B cell (primary cell): ENCODE measurements around the gene FGA.

ENCODE experiments used
- EZH2 ChIP-seq: IDR thresholded peaks from 2 replicates; pipeline ENCODE4 v1.6.1; 2012; ENCODE audit warnings: borderline replicate concordance, low read depth, mild to moderate bottlenecking, moderate library complexity, low read length; ENCODE audit not compliant: insufficient read depth, poor library complexity, severe bottlenecking
- TF ChIP-seq, protein P1 (sequence below): fragments of 200-600 bp; IDR thresholded peaks from one replicate; pipeline ENCODE4 v1.8.0; 2022; ENCODE audit warnings: antibody characterized with exemption, mild to moderate bottlenecking

DNA sequence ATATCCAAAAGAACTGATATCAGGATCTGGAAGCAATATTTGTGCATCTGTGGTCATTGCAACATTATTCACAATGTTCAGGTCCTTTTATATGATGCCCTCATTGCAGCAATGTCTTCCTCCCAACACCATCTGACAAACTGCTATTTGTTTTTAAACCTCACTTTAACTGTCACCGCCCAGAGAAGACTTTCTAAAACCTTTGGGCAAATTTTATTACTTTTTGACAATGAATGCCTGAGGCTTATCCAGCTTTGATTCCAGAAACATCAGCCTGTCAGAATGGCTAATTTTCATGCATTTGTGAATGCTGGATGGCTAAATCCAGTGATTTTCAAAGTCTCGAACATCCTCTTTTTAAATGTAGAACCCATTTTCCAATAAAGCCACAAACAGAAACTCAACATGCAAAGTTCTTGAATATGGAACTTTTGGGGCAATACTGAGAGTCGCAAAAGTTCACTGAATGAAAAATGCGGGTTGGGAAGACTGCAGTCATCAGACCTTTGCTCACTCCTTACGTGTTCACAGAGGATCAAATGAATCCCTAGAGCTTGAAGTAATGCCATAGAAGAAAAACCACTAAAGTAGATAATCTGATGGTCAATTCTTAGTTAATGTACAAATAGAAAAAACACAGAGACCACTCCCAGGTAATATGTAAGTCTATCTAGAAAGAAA lies 17.2 kb downstream of the FGA start:
- TF ChIP-seq, protein P1, sequence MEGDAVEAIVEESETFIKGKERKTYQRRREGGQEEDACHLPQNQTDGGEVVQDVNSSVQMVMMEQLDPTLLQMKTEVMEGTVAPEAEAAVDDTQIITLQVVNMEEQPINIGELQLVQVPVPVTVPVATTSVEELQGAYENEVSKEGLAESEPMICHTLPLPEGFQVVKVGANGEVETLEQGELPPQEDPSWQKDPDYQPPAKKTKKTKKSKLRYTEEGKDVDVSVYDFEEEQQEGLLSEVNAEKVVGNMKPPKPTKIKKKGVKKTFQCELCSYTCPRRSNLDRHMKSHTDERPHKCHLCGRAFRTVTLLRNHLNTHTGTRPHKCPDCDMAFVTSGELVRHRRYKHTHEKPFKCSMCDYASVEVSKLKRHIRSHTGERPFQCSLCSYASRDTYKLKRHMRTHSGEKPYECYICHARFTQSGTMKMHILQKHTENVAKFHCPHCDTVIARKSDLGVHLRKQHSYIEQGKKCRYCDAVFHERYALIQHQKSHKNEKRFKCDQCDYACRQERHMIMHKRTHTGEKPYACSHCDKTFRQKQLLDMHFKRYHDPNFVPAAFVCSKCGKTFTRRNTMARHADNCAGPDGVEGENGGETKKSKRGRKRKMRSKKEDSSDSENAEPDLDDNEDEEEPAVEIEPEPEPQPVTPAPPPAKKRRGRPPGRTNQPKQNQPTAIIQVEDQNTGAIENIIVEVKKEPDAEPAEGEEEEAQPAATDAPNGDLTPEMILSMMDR: no peak
- no peak for TF ChIP-seq EZH2
